GM23338 (cell line): ENCODE results near the gene ACCSL. TPM values are rescaled to one million over a fixed set of nuclear protein-coding genes. Genes with fewer than 3 reads are reported as not detected.

Experiments used
- ATAC-seq: fragments of 200-7000 bp; cut with Tn5 transposase; 3 replicates; pipeline ENCODE4 v1.9.1; 2020
- DNase-seq: peaks from one replicate; pipeline ENCODE4 v3.0.0-alpha.2; 2015; ENCODE audit warnings: low spot score
- H2AFZ ChIP-seq: fragments of 200-600 bp; sonication (generic); 2 replicates; pipeline ENCODE4 v1.8.0; 2016; ENCODE audit warnings: antibody characterized with exemption, mild to moderate bottlenecking, moderate library complexity
- H3F3A ChIP-seq: fragments of 200-600 bp; sonication (generic); replicated peaks from 2 replicates; pipeline ENCODE4 v1.8.0; 2017; ENCODE audit warnings: antibody characterized with exemption, mixed run types, low read depth
- H3K27ac ChIP-seq: fragments of 200-600 bp; sonication (generic); 2 replicates; pipeline ENCODE4 v1.6.1; 2016; ENCODE audit warnings: low read depth
- H3K27me3 ChIP-seq: fragments of 200-600 bp; sonication (generic); 2 replicates; pipeline ENCODE4 v1.8.0; 2016; ENCODE audit warnings: mild to moderate bottlenecking, mixed run types, moderate library complexity; ENCODE audit not compliant: insufficient read depth
- H3K36me3 ChIP-seq: fragments of 200-600 bp; sonication (generic); 2 replicates; pipeline ENCODE4 v1.8.0; 2016; ENCODE audit warnings: mild to moderate bottlenecking; ENCODE audit not compliant: insufficient read depth
- H3K4me1 ChIP-seq: fragments of 200-600 bp; sonication (generic); 2 replicates; pipeline ENCODE4 v1.8.0; 2016; ENCODE audit warnings: mild to moderate bottlenecking, moderate library complexity; ENCODE audit not compliant: insufficient read depth
- H3K4me2 ChIP-seq: fragments of 200-600 bp; sonication (generic); 2 replicates; pipeline ENCODE4 v1.7.1; 2017; ENCODE audit warnings: mixed run types
- H3K4me3 ChIP-seq: fragments of 200-600 bp; sonication (generic); 2 replicates; pipeline ENCODE4 v1.6.1; 2016; ENCODE audit warnings: mixed run types
- H3K79me2 ChIP-seq: fragments of 200-600 bp; sonication (generic); replicated peaks from 2 replicates; pipeline ENCODE4 v1.8.0; 2017; ENCODE audit warnings: mild to moderate bottlenecking; ENCODE audit not compliant: insufficient read depth
- H3K9me2 ChIP-seq: fragments of 200-600 bp; sonication (generic); 2 replicates; pipeline ENCODE4 v1.8.0; 2017; ENCODE audit not compliant: insufficient read depth
- H4K20me1 ChIP-seq: fragments of 200-600 bp; sonication (generic); replicated peaks from 2 replicates; pipeline ENCODE4 v1.8.0; 2017; ENCODE audit warnings: mild to moderate bottlenecking; ENCODE audit not compliant: insufficient read depth
- H3K27ac Mint-ChIP-seq: 2 replicates; pipeline ENCODE4 v1.8.0; 2020; ENCODE audit warnings: inconsistent platforms, mild to moderate bottlenecking, moderate library complexity, mixed read lengths
- H3K27me3 Mint-ChIP-seq: 3 replicates; pipeline ENCODE4 v1.8.0; 2022; ENCODE audit warnings: low read depth, mild to moderate bottlenecking, moderate library complexity, mixed read lengths, inconsistent platforms; ENCODE audit not compliant: insufficient read depth, poor library complexity
- H3K36me3 Mint-ChIP-seq: 3 replicates; pipeline ENCODE4 v1.8.0; 2021; ENCODE audit warnings: low read depth, mild to moderate bottlenecking, inconsistent platforms, moderate library complexity, mixed read lengths
- H3K4me1 Mint-ChIP-seq: 3 replicates; pipeline ENCODE4 v1.8.0; 2020; ENCODE audit warnings: mild to moderate bottlenecking, inconsistent platforms, mixed read lengths
- H3K4me3 Mint-ChIP-seq: 3 replicates; pipeline ENCODE4 v1.8.0; 2021; ENCODE audit warnings: moderate library complexity, mild to moderate bottlenecking, inconsistent platforms, mixed read lengths
- H3K9me3 Mint-ChIP-seq: 3 replicates; pipeline ENCODE4 v1.8.0; 2020; ENCODE audit warnings: moderate library complexity, mild to moderate bottlenecking, inconsistent platforms, mixed read lengths
- CREB1 ChIP-seq: fragments of 250-450 bp; sonication (Bioruptor Pico); IDR thresholded peaks from 2 replicates; pipeline ENCODE4 v1.5.0; 2020; ENCODE audit warnings: low read depth, mild to moderate bottlenecking, moderate library complexity
- EZH2 ChIP-seq: fragments of 200-600 bp; sonication (generic); IDR thresholded peaks from one replicate; pipeline ENCODE4 v1.8.0; 2017; ENCODE audit warnings: antibody characterized with exemption, mild to moderate bottlenecking, low read depth; ENCODE audit not compliant: unreplicated experiment
- EZH2phosphoT487 ChIP-seq: fragments of 200-600 bp; sonication (generic); IDR thresholded peaks from one replicate; pipeline ENCODE4 v1.8.1; 2018; ENCODE audit warnings: antibody characterized with exemption; ENCODE audit not compliant: unreplicated experiment
- JUNB ChIP-seq: IDR thresholded peaks from one replicate; pipeline ENCODE4 v1.6.1; 2016; ENCODE audit warnings: antibody characterized with exemption; ENCODE audit not compliant: unreplicated experiment
- NANOG ChIP-seq: IDR thresholded peaks from 2 replicates; pipeline ENCODE4 v1.6.1; 2016; ENCODE audit warnings: antibody characterized with exemption, borderline replicate concordance
- POLR2AphosphoS5 ChIP-seq: IDR thresholded peaks from 2 replicates; pipeline ENCODE4 v1.6.1; 2016; ENCODE audit warnings: antibody characterized with exemption, low read depth
- STAT1 ChIP-seq: IDR thresholded peaks from one replicate; pipeline ENCODE4 v1.6.1; 2016; ENCODE audit warnings: antibody characterized with exemption; ENCODE audit not compliant: unreplicated experiment
- ZNF114 ChIP-seq: fragments of 250-450 bp; sonication (Bioruptor Pico); IDR thresholded peaks from 2 replicates; pipeline ENCODE4 v1.5.0; 2020; ENCODE audit warnings: mild to moderate bottlenecking, moderate library complexity
- ZNF331 ChIP-seq: fragments of 250-450 bp; sonication (Bioruptor Pico); IDR thresholded peaks from 2 replicates; pipeline ENCODE4 v1.5.0; 2020; ENCODE audit warnings: low read depth, mild to moderate bottlenecking, moderate library complexity
- polyA plus RNA-seq: library from polyadenylated mRNA; unstranded; fragments of >200 nt; fragmentation: Nextera tagmentation; extraction: Ambion mirVana; gene quantifications from 2 replicates; pipeline ENCODE4 v1.2.1, GENCODE V29; 2016
- total RNA-seq: library from RNA; depleted of rRNA; stranded (reverse); fragments of >200 nt; shearing (Covaris generic); gene quantifications from 2 replicates; pipeline ENCODE4 v1.2.3, GENCODE V29; 2014
- TF ChIP-seq, protein P1 (sequence below), 2 experiments: fragments of 200-600 bp in 1 of 2; sonication (generic) in 1 of 2; conservative IDR thresholded peaks; 2 replicates each; pipeline versions ENCODE4 v1.5.1 to v1.6.1; 2016 to 2017; ENCODE audit warnings: antibody characterized with exemption in 2 of 2, low read depth in 2 of 2, mild to moderate bottlenecking in 2 of 2, moderate library complexity in 1 of 2
- TF ChIP-seq, protein P2 (sequence below): IDR thresholded peaks from 2 replicates; pipeline ENCODE4 v1.6.1; 2016; ENCODE audit warnings: antibody characterized with exemption
- TF ChIP-seq, protein P3 (sequence below): fragments of 250-450 bp; sonication (Bioruptor Pico); IDR thresholded peaks from 2 replicates; pipeline ENCODE4 v1.5.0; 2020; ENCODE audit warnings: mild to moderate bottlenecking, moderate library complexity

Gene ACCSL
- total and polyA plus RNA-seq, 2 experiments from 2014 or later: not detected

DNA sequence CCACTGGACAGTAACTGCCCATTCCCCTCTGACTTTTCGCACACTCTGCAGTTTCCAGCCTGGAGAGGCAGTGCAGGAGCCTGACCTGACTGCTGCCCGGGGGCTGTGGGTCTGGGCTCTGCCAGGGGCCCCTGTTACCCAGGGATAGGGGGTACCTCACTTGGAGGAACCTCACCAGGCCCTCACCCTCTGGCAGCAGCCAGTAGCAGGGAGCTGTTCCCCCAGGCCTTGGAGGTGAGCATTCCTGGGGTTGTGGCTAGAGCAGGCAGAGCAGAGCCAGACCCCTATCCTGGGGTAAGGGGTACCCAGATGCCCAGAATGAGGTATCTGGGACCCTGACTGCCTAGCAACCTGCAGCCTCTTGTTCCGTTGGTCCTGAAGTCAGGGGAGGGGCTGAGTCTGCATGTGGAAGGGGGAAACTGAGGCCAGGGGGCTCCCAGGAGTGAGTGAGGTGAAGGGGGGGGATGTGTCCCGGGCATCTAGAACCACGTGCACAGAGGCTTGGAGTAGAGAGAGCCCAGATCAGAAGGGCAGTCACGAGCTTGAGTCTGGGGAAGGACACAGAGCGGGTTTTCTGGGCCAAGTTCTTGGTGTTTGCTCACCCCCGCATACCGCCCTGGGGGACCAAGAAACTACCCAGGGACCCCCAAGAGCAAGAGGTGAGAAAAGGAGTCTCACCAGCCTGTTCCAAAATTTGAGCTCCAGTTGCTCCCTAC lies 43.9 kb upstream of the ACCSL start:
- Histone ChIP-seq H3F3A (no peaks in the 10 kb centered on the region), H3K79me2 (no peaks in the 10 kb centered on the region), H3K9me2 (no peaks in the 10 kb centered on the region), H3K4me2 (no peak overlapping the region), H4K20me1 (no peaks in the 10 kb centered on the region), H3K27ac (no peak overlapping the region), H2AFZ (peak overlapping the region; percentile 59), H3K4me1 (peaks cover 5% of the 10 kb centered on the region; the same call in 1 of the 2 replicates), H3K27me3 (no peaks in the 10 kb centered on the region), H3K36me3 (no peaks in the 10 kb centered on the region), H3K4me3 (no peak overlapping the region)
- H3K4me1 Mint-ChIP-seq: peaks cover 25% of the 10 kb centered on the region
- no peak overlapping the region for H3K27ac Mint-ChIP-seq
- no peak overlapping the region for H3K4me3 Mint-ChIP-seq
- TF ChIP-seq JUNB: no peak
- TF ChIP-seq STAT1: no peak
- no peak for TF ChIP-seq CREB1 (CRISPR knock-in tag)
- TF ChIP-seq NANOG: no peak
- TF ChIP-seq EZH2phosphoT487: no peak
- no peak for TF ChIP-seq ZNF114 (CRISPR knock-in tag)
- TF ChIP-seq POLR2AphosphoS5: no peak
- no peaks in the 10 kb centered on the region for H3K36me3 Mint-ChIP-seq
- no peak for ATAC-seq
- DNase-seq: no peak
- peaks cover 16% of the 10 kb centered on the region for H3K27me3 Mint-ChIP-seq
- H3K9me3 Mint-ChIP-seq: no peaks in the 10 kb centered on the region

- peaks cover 5% of the 10 kb centered on the region; the same call in 1 of the 2 replicates for H3K4me1 ChIP-seq
- no peaks in the 10 kb centered on the region for H3K36me3 Mint-ChIP-seq
- H3K9me3 Mint-ChIP-seq: no peaks in the 10 kb centered on the region
- no peak for DNase-seq
- H3F3A ChIP-seq: no peaks in the 10 kb centered on the region
- no peak overlapping the region for H3K4me3 Mint-ChIP-seq
- H3K27ac ChIP-seq: no peak overlapping the region
- H3K27me3 Mint-ChIP-seq: peaks cover 16% of the 10 kb centered on the region
- no peaks in the 10 kb centered on the region for H3K27me3 ChIP-seq
- H3K4me1 Mint-ChIP-seq: peaks cover 25% of the 10 kb centered on the region
- H3K79me2 ChIP-seq: no peaks in the 10 kb centered on the region
- no peak overlapping the region for H3K27ac Mint-ChIP-seq
- H2AFZ ChIP-seq: peak overlapping the region; percentile 59
- H3K9me2 ChIP-seq: no peaks in the 10 kb centered on the region
- no peaks in the 10 kb centered on the region for H4K20me1 ChIP-seq
- H3K36me3 ChIP-seq: no peaks in the 10 kb centered on the region
- no peak overlapping the region for H3K4me2 ChIP-seq
- no peak overlapping the region for H3K4me3 ChIP-seq
- ATAC-seq: peak; percentile 57
- TF ChIP-seq NANOG (no peak), ZNF331 (CRISPR knock-in tag) (no peak), ZNF114 (CRISPR knock-in tag) (no peak), STAT1 (no peak), POLR2AphosphoS5 (no peak), EZH2 (no peak), CREB1 (CRISPR knock-in tag) (no peak)
- TF ChIP-seq, protein P1, sequence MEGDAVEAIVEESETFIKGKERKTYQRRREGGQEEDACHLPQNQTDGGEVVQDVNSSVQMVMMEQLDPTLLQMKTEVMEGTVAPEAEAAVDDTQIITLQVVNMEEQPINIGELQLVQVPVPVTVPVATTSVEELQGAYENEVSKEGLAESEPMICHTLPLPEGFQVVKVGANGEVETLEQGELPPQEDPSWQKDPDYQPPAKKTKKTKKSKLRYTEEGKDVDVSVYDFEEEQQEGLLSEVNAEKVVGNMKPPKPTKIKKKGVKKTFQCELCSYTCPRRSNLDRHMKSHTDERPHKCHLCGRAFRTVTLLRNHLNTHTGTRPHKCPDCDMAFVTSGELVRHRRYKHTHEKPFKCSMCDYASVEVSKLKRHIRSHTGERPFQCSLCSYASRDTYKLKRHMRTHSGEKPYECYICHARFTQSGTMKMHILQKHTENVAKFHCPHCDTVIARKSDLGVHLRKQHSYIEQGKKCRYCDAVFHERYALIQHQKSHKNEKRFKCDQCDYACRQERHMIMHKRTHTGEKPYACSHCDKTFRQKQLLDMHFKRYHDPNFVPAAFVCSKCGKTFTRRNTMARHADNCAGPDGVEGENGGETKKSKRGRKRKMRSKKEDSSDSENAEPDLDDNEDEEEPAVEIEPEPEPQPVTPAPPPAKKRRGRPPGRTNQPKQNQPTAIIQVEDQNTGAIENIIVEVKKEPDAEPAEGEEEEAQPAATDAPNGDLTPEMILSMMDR (conservative IDR thresholded peaks at IDR 0.05; ENCODE audit: low read depth in 2 of 2): no peak
- TF ChIP-seq, protein P2, sequence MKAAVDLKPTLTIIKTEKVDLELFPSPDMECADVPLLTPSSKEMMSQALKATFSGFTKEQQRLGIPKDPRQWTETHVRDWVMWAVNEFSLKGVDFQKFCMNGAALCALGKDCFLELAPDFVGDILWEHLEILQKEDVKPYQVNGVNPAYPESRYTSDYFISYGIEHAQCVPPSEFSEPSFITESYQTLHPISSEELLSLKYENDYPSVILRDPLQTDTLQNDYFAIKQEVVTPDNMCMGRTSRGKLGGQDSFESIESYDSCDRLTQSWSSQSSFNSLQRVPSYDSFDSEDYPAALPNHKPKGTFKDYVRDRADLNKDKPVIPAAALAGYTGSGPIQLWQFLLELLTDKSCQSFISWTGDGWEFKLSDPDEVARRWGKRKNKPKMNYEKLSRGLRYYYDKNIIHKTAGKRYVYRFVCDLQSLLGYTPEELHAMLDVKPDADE: no peak
- TF ChIP-seq, protein P3, sequence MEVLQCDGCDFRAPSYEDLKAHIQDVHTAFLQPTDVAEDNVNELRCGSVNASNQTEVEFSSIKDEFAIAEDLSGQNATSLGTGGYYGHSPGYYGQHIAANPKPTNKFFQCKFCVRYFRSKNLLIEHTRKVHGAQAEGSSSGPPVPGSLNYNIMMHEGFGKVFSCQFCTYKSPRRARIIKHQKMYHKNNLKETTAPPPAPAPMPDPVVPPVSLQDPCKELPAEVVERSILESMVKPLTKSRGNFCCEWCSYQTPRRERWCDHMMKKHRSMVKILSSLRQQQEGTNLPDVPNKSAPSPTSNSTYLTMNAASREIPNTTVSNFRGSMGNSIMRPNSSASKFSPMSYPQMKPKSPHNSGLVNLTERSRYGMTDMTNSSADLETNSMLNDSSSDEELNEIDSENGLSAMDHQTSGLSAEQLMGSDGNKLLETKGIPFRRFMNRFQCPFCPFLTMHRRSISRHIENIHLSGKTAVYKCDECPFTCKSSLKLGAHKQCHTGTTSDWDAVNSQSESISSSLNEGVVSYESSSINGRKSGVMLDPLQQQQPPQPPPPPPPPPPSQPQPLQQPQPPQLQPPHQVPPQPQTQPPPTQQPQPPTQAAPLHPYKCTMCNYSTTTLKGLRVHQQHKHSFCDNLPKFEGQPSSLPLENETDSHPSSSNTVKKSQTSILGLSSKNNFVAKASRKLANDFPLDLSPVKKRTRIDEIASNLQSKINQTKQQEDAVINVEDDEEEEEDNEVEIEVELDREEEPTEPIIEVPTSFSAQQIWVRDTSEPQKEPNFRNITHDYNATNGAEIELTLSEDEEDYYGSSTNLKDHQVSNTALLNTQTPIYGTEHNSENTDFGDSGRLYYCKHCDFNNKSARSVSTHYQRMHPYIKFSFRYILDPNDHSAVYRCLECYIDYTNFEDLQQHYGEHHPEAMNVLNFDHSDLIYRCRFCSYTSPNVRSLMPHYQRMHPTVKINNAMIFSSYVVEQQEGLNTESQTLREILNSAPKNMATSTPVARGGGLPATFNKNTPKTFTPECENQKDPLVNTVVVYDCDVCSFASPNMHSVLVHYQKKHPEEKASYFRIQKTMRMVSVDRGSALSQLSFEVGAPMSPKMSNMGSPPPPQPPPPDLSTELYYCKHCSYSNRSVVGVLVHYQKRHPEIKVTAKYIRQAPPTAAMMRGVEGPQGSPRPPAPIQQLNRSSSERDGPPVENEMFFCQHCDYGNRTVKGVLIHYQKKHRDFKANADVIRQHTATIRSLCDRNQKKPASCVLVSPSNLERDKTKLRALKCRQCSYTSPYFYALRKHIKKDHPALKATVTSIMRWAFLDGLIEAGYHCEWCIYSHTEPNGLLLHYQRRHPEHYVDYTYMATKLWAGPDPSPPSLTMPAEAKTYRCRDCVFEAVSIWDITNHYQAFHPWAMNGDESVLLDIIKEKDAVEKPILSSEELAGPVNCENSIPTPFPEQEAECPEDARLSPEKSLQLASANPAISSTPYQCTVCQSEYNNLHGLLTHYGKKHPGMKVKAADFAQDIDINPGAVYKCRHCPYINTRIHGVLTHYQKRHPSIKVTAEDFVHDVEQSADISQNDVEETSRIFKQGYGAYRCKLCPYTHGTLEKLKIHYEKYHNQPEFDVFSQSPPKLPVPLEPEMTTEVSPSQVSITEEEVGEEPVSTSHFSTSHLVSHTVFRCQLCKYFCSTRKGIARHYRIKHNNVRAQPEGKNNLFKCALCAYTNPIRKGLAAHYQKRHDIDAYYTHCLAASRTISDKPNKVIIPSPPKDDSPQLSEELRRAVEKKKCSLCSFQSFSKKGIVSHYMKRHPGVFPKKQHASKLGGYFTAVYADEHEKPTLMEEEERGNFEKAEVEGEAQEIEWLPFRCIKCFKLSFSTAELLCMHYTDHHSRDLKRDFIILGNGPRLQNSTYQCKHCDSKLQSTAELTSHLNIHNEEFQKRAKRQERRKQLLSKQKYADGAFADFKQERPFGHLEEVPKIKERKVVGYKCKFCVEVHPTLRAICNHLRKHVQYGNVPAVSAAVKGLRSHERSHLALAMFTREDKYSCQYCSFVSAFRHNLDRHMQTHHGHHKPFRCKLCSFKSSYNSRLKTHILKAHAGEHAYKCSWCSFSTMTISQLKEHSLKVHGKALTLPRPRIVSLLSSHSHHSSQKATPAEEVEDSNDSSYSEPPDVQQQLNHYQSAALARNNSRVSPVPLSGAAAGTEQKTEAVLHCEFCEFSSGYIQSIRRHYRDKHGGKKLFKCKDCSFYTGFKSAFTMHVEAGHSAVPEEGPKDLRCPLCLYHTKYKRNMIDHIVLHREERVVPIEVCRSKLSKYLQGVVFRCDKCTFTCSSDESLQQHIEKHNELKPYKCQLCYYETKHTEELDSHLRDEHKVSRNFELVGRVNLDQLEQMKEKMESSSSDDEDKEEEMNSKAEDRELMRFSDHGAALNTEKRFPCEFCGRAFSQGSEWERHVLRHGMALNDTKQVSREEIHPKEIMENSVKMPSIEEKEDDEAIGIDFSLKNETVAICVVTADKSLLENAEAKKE: no peak
These were observed 43.2 kb upstream of the ACCSL start for GRCh38 chr11:44004452-44005062.
